PC-9 (cell line): ENCODE measurements around the gene NADK. TPM values are rescaled to one million over a fixed set of nuclear protein-coding genes. Genes with fewer than 3 reads are reported as not detected.

Source experiments
- BruUV-seq: library from RNA; stranded (reverse); fragments of 400-500 nt; replicated peaks from 2 replicates; lab custom pipeline; 2021; lab: Mats Ljungman, UMichigan
- CTCF ChIA-PET: fragments of 300-600 bp; sonication (Branson Sonifier 250); formaldehyde crosslinking; loops from one replicate; lab custom pipeline; 2022; ENCODE audit warnings: antibody characterized with exemption; lab: Charles Lee
- POLR2A ChIA-PET: fragments of 300-600 bp; sonication (Branson Sonifier 250); formaldehyde crosslinking; loops from one replicate; lab custom pipeline; 2022; ENCODE audit warnings: antibody characterized with exemption; ENCODE audit not compliant: unreplicated experiment; lab: Charles Lee
- DNase-seq, 2 experiments: peaks; one replicate each; pipeline versions ENCODE4 v3.0.0 to v3.0.0-alpha.2; 2015 to 2022; ENCODE audit warnings: mixed read lengths in 1 of 2
- H2AFZ ChIP-seq: fragments of 200-600 bp; sonication (generic); 2 replicates; pipeline ENCODE4 v1.8.1; 2017; ENCODE audit warnings: antibody characterized with exemption
- H3F3A ChIP-seq: fragments of 200-600 bp; sonication (generic); 2 replicates; pipeline ENCODE4 v1.8.1; 2017; ENCODE audit warnings: antibody characterized with exemption, mild to moderate bottlenecking, low read depth; ENCODE audit not compliant: insufficient read depth
- H3K27ac ChIP-seq: fragments of 200-600 bp; sonication (generic); 2 replicates; pipeline ENCODE4 v1.6.1; 2016; ENCODE audit warnings: mixed run types
- H3K27me3 ChIP-seq: fragments of 200-600 bp; sonication (generic); 2 replicates; pipeline ENCODE4 v1.6.1; 2016; ENCODE audit warnings: low read depth, mixed run types; ENCODE audit not compliant: insufficient read depth
- H3K36me3 ChIP-seq: fragments of 200-600 bp; sonication (generic); 2 replicates; pipeline ENCODE4 v1.6.1; 2016; ENCODE audit warnings: low read depth, mixed run types
- H3K4me1 ChIP-seq: fragments of 200-600 bp; sonication (generic); replicated peaks from 2 replicates; pipeline ENCODE4 v1.6.1; 2016; ENCODE audit warnings: mixed run types; ENCODE audit not compliant: insufficient read depth
- H3K4me2 ChIP-seq: fragments of 200-600 bp; sonication (generic); 2 replicates; pipeline ENCODE4 v1.6.1; 2017; ENCODE audit warnings: mixed run types
- H3K4me3 ChIP-seq: fragments of 200-600 bp; sonication (generic); 2 replicates; pipeline ENCODE4 v1.6.1; 2016; ENCODE audit warnings: mixed run types
- H3K79me2 ChIP-seq: fragments of 200-600 bp; sonication (generic); 2 replicates; pipeline ENCODE4 v1.6.1; 2017; ENCODE audit warnings: low read depth, mixed run types
- H3K9me2 ChIP-seq: fragments of 200-600 bp; sonication (generic); 2 replicates; pipeline ENCODE4 v1.8.1; 2017; ENCODE audit warnings: mild to moderate bottlenecking; ENCODE audit not compliant: insufficient read depth
- H3K9me3 ChIP-seq: fragments of 200-600 bp; sonication (generic); 2 replicates; pipeline ENCODE4 v1.8.1; 2016; ENCODE audit warnings: low read depth; ENCODE audit not compliant: insufficient read depth
- H4K20me1 ChIP-seq: fragments of 200-600 bp; sonication (generic); 2 replicates; pipeline ENCODE4 v1.8.1; 2017; ENCODE audit not compliant: insufficient read depth
- EZH2 ChIP-seq: fragments of 200-600 bp; sonication (generic); IDR thresholded peaks from 2 replicates; pipeline ENCODE4 v1.8.0; 2017; ENCODE audit warnings: antibody characterized with exemption, low read depth
- intact Hi-C: fragments of 100-400 bp; cut with micrococcal nuclease; formaldehyde crosslinking; loops from one replicate; pipeline ENCODE4 v1.10.0; 2022; ENCODE audit not compliant: unreplicated experiment
- total RNA-seq: library from RNA; stranded (reverse); gene quantifications from 2 replicates; pipeline ENCODE4 v1.2.3, GENCODE V29; 2021
- TF ChIP-seq, protein P1 (sequence below): fragments of 200-600 bp; sonication (generic); conservative IDR thresholded peaks from 2 replicates; pipeline ENCODE4 v1.6.1; 2017; ENCODE audit warnings: mixed run types, antibody characterized with exemption, mild to moderate bottlenecking, moderate library complexity

The NADK gene
- total RNA-seq, 1 experiment from 2014 or later: 105 TPM

- Histone ChIP-seq H3K4me2 (no peak overlapping the region), H3K9me2 (no peaks in the 10 kb centered on the region), H3K27ac (no peak overlapping the region), H3K36me3 (peaks cover 16% of the 10 kb centered on the region), H3K27me3 (no peaks in the 10 kb centered on the region), H3K79me2 (0 out of 2 replicates have a peak, but pooled peaks cover 4% of the 10 kb centered on the region), H3K9me3 (no peaks in the 10 kb centered on the region), H3K4me3 (no peak overlapping the region), H3F3A (peaks cover 27% of the 10 kb centered on the region; the same call in 1 of the 2 replicates), H2AFZ (no peak overlapping the region), H3K4me1 (no peaks in the 10 kb centered on the region), H4K20me1 (peaks cover 19% of the 10 kb centered on the region)
- ChIA-PET CTCF (no interaction called here), POLR2A (no interaction called here)
- BruUV-seq: no TSS peak
- no peak for DNase-seq
- intact Hi-C loops: no loop called here
- TF ChIP-seq, protein P1, sequence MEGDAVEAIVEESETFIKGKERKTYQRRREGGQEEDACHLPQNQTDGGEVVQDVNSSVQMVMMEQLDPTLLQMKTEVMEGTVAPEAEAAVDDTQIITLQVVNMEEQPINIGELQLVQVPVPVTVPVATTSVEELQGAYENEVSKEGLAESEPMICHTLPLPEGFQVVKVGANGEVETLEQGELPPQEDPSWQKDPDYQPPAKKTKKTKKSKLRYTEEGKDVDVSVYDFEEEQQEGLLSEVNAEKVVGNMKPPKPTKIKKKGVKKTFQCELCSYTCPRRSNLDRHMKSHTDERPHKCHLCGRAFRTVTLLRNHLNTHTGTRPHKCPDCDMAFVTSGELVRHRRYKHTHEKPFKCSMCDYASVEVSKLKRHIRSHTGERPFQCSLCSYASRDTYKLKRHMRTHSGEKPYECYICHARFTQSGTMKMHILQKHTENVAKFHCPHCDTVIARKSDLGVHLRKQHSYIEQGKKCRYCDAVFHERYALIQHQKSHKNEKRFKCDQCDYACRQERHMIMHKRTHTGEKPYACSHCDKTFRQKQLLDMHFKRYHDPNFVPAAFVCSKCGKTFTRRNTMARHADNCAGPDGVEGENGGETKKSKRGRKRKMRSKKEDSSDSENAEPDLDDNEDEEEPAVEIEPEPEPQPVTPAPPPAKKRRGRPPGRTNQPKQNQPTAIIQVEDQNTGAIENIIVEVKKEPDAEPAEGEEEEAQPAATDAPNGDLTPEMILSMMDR: no peak
- no peak for TF ChIP-seq EZH2
Measured at GRCh38 chr1:1808206-1808605, 29.9 kb upstream of the NADK start.

GRCh38 chr1:1806890-1807289, 28.6 kb upstream of the NADK start:
- Histone ChIP-seq H2AFZ (no peak overlapping the region), H3K9me2 (no peaks in the 10 kb centered on the region), H3F3A (peaks cover 39% of the 10 kb centered on the region; the same call in 1 of the 2 replicates), H3K4me1 (no peaks in the 10 kb centered on the region), H3K27me3 (no peaks in the 10 kb centered on the region), H3K27ac (no peak overlapping the region), H3K79me2 (0 out of 2 replicates have a peak, but pooled peaks cover 4% of the 10 kb centered on the region), H3K4me2 (no peak overlapping the region), H3K36me3 (peaks cover 20% of the 10 kb centered on the region), H3K9me3 (no peaks in the 10 kb centered on the region), H4K20me1 (peaks cover 22% of the 10 kb centered on the region), H3K4me3 (no peak overlapping the region)
- ChIA-PET POLR2A (no interaction called here), CTCF (no interaction called here)
- TF ChIP-seq EZH2: no peak
- TF ChIP-seq, protein P1: no peak
- intact Hi-C loops: no loop called here
- no peak for DNase-seq
- no TSS peak for BruUV-seq

DNA sequence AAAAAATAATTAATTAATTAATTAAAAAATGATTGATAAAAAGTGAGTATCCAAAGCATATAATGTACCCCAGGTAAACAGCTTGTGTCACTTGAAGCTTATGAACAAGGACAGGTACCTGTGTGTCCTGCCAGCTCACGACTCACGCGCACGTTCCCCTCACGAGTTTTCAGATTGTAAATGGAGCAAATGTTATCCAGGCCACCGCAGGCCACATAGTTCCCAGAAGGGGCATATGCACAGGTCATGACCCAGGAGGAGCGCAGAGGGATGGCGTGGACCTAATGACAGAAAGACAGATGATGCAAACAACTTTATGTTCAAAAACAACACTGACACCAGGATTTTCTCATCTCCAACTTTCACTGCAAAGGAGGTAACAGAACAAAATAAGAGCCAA, 26.0 kb upstream of the NADK start:
- ChIA-PET CTCF (no interaction called here), POLR2A (no interaction called here)
- Histone ChIP-seq H3K27me3 (no peaks in the 10 kb centered on the region), H3K4me1 (no peaks in the 10 kb centered on the region), H3K79me2 (peaks cover 16% of the 10 kb centered on the region; the same call in 1 of the 2 replicates), H3K9me3 (no peaks in the 10 kb centered on the region), H3F3A (peaks cover 50% of the 10 kb centered on the region; the same call in 1 of the 2 replicates), H4K20me1 (peaks cover 21% of the 10 kb centered on the region), H3K4me3 (no peak overlapping the region), H3K36me3 (peaks cover 26% of the 10 kb centered on the region), H3K27ac (no peak overlapping the region), H3K4me2 (no peak overlapping the region), H2AFZ (no peak overlapping the region), H3K9me2 (no peaks in the 10 kb centered on the region)
- BruUV-seq: no TSS peak
- intact Hi-C loops: no loop called here
- no peak for DNase-seq
- TF ChIP-seq, protein P1: no peak
- no peak for TF ChIP-seq EZH2
